Vagina (tissue), 2 donors: ENCODE results near the gene TDRD7. TPM values are rescaled to one million over a fixed set of nuclear protein-coding genes. Genes with fewer than 3 reads are reported as not detected.

ENCODE experiments used
- DNase-seq, 2 donors: peaks; one replicate each; pipeline ENCODE4 v3.0.0-alpha.2; 2017; ENCODE audit errors: extremely low spot score in 2 of 2
- H3K27ac ChIP-seq: fragments of 200-600 bp; sonication (generic); one replicate; pipeline ENCODE4 v1.5.1; 2019
- H3K27me3 ChIP-seq: fragments of 200-600 bp; sonication (generic); one replicate; pipeline ENCODE4 v1.5.1; 2019
- H3K36me3 ChIP-seq, 2 donors: fragments of 200-600 bp; sonication (generic); one replicate each; pipeline ENCODE4 v1.5.1; 2017 to 2019
- H3K4me1 ChIP-seq: fragments of 200-600 bp; sonication (generic); one replicate; pipeline ENCODE4 v1.5.1; 2019
- H3K4me3 ChIP-seq, 2 donors: fragments of 200-600 bp; sonication (generic); 1 replicate in 1 of 2; 2 replicates in 1 of 2; pipeline ENCODE4 v1.5.1; 2016 to 2019
- H3K9me3 ChIP-seq: fragments of 200-600 bp; sonication (generic); one replicate; pipeline ENCODE4 v1.5.1; 2019
- CTCF ChIP-seq, 3 experiments: fragments of 450-650 bp in 2 of 3; fragments of 200-600 bp in 1 of 3; sonication (generic) in 1 of 3; IDR thresholded peaks; one replicate each; pipeline ENCODE4 v1.5.1; 2017 to 2019; ENCODE audit warnings: antibody characterized with exemption in 3 of 3, mild to moderate bottlenecking in 2 of 3, moderate library complexity in 2 of 3
- POLR2A ChIP-seq, 2 donors: fragments of 450-650 bp; IDR thresholded peaks; one replicate each; pipeline ENCODE4 v1.6.1; 2017; ENCODE audit warnings: antibody characterized with exemption in 2 of 2, mild to moderate bottlenecking in 2 of 2, moderate library complexity in 2 of 2
- POLR2AphosphoS5 ChIP-seq, 2 donors: sonication (generic); formaldehyde crosslinking; IDR thresholded peaks; one replicate each; pipeline ENCODE4 v1.9.0; 2017; ENCODE audit warnings: antibody characterized with exemption in 2 of 2, mild to moderate bottlenecking in 2 of 2, low read depth in 1 of 2; ENCODE audit not compliant: insufficient read depth in 1 of 2
- intact Hi-C: fragments of 100-400 bp; cut with DNase I; formaldehyde crosslinking; loops from one replicate; pipeline ENCODE4 v1.15.1; 2023
- total RNA-seq: library from RNA; depleted of rRNA; stranded (reverse); fragments of >200 nt; gene quantifications from one replicate; pipeline ENCODE4 v1.2.3, GENCODE V29; 2016

TDRD7 gene
- total RNA-seq, 1 donor from 2014 or later, result 13.5 TPM

- H3K4me3 ChIP-seq, result no peak overlapping the region
- intact Hi-C loops, result no loop called here
- no peaks in the 10 kb centered on the region for H3K9me3 ChIP-seq
- H3K36me3 ChIP-seq, result peaks cover 0 to 9% of the 10 kb centered on the region in 2 donors
- no peak for DNase-seq
- H3K27me3 ChIP-seq, result no peaks in the 10 kb centered on the region
- no peak overlapping the region for H3K27ac ChIP-seq
- TF ChIP-seq POLR2AphosphoS5 (IDR thresholded peaks at IDR 0.05; ENCODE audit: insufficient read depth in 1 of 2, low read depth in 1 of 2) (no peak), CTCF (IDR thresholded peaks at IDR 0.05) (no peak), POLR2A (IDR thresholded peaks at IDR 0.05) (no peak)
- no peaks in the 10 kb centered on the region for H3K4me1 ChIP-seq
These were observed 39.3 kb upstream of the TDRD7 start for GRCh38 chr9:97372580-97372979.

GRCh38 chr9:97373331-97373730, 38.6 kb upstream of the TDRD7 start:
- intact Hi-C loops, result no loop called here
- H3K27me3 ChIP-seq, result no peaks in the 10 kb centered on the region
- no peak overlapping the region for H3K4me3 ChIP-seq
- H3K9me3 ChIP-seq, result no peaks in the 10 kb centered on the region
- peaks cover 0 to 9% of the 10 kb centered on the region in 2 donors for H3K36me3 ChIP-seq
- TF ChIP-seq POLR2AphosphoS5 (IDR thresholded peaks at IDR 0.05; ENCODE audit: insufficient read depth in 1 of 2, low read depth in 1 of 2) (no peak), POLR2A (IDR thresholded peaks at IDR 0.05) (no peak), CTCF (IDR thresholded peaks at IDR 0.05) (no peak)
- H3K4me1 ChIP-seq, result no peaks in the 10 kb centered on the region
- no peak for DNase-seq
- no peak overlapping the region for H3K27ac ChIP-seq

- H3K4me1 ChIP-seq, result no peaks in the 10 kb centered on the region
- no peaks in the 10 kb centered on the region for H3K9me3 ChIP-seq
- intact Hi-C loops, result no loop called here
- H3K36me3 ChIP-seq, result peaks cover 0 to 8% of the 10 kb centered on the region in 2 donors
- no peak overlapping the region for H3K27ac ChIP-seq
- TF ChIP-seq CTCF (IDR thresholded peaks at IDR 0.05) (no peak), POLR2AphosphoS5 (IDR thresholded peaks at IDR 0.05; ENCODE audit: insufficient read depth in 1 of 2, low read depth in 1 of 2) (no peak)
- no peaks in the 10 kb centered on the region for H3K27me3 ChIP-seq
- H3K4me3 ChIP-seq, result no peak overlapping the region
- no peak for DNase-seq
These were observed 37.1 kb upstream of the TDRD7 start for GRCh38 chr9:97374811-97375210.

GRCh38 chr9:97376902-97377301, 35.0 kb upstream of the TDRD7 start:
- Histone ChIP-seq H3K36me3 (no peaks in the 10 kb centered on the region), H3K4me3 (no peak overlapping the region), H3K9me3 (no peaks in the 10 kb centered on the region), H3K27me3 (no peaks in the 10 kb centered on the region), H3K4me1 (no peaks in the 10 kb centered on the region), H3K27ac (no peak overlapping the region)
- no peak for TF ChIP-seq POLR2AphosphoS5 (IDR thresholded peaks at IDR 0.05; ENCODE audit: insufficient read depth in 1 of 2, low read depth in 1 of 2)
- no peak for TF ChIP-seq CTCF (IDR thresholded peaks at IDR 0.05)
- no peak for TF ChIP-seq POLR2A (IDR thresholded peaks at IDR 0.05)
- DNase-seq, result no peak
- intact Hi-C loops, result no loop called here

- Histone ChIP-seq H3K27me3 (no peaks in the 10 kb centered on the region), H3K4me1 (peaks cover 5% of the 10 kb centered on the region), H3K9me3 (no peaks in the 10 kb centered on the region), H3K4me3 (no peak overlapping the region), H3K36me3 (no peaks in the 10 kb centered on the region), H3K27ac (no peak overlapping the region)
- intact Hi-C loops, result no loop called here
- DNase-seq, result no peak
- TF ChIP-seq CTCF (IDR thresholded peaks at IDR 0.05) (no peak), POLR2AphosphoS5 (IDR thresholded peaks at IDR 0.05; ENCODE audit: insufficient read depth in 1 of 2, low read depth in 1 of 2) (no peak), POLR2A (IDR thresholded peaks at IDR 0.05) (no peak)
These were observed 29.7 kb upstream of the TDRD7 start for GRCh38 chr9:97382099-97382718.
